ENCODE data around the gene HNRNPF.

HNRNPF gene

DNA sequence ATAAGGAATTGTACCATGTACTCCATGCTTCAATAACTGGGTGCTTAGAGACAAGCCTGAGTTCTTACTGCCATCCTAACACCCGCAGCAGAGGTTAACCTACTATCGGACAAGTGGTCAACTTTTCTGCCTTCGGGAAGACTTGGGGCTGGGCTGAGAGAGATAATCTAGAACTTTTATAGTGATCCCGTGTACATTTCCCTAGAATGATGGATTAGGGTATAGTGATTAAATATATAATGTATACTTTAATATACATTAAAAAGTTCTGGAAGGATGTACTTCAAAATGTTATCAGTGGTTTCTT, 12.2 kb upstream of the HNRNPF start:
- no peak for DNase-seq

DNA sequence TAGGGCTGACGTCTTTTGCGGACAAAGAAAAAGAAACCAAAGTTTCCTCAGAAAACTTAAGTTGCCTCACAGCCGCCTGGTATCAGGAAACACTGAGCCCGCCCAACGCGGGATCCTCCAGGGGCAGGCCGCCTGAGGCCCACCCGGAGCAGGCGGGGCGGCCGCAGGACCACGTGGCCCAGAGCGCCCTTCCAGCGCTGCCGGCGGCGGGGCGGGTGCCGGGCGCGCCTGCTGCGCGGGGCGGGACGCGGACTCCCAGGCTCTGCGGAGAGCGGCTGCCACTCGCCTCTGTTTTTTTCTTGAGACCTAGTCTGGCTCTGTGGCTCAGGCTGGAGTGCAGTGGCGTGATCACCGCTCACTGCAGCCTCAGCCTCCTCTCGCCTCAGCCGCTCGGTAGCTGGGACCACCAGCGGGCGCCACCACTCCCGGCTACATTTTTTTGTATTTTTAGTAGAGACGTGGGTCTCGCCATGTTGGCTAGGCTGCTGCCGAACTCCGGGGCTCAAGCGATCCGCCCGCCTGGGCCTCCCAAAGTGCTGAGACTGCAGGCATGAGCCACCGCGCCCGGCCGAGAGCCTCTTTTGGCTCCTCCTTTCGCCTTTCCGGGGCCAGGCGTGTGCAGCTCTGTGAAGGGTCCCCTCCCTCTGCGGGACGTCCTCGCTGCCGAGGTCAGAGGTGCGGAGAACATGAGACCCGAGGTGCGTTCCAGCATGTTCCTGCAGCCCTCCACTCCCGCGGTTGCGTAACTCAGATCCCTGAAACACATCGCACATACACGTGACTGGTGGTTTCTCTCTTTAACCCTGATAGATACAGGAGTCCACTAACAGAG, 11.6 kb upstream of the HNRNPF start:
- DNase-seq, result peak; percentile 94

GRCh38 chr10:43419997-43420368, 11.0 kb upstream of the HNRNPF start:
- DNase-seq, result no peak

DNA sequence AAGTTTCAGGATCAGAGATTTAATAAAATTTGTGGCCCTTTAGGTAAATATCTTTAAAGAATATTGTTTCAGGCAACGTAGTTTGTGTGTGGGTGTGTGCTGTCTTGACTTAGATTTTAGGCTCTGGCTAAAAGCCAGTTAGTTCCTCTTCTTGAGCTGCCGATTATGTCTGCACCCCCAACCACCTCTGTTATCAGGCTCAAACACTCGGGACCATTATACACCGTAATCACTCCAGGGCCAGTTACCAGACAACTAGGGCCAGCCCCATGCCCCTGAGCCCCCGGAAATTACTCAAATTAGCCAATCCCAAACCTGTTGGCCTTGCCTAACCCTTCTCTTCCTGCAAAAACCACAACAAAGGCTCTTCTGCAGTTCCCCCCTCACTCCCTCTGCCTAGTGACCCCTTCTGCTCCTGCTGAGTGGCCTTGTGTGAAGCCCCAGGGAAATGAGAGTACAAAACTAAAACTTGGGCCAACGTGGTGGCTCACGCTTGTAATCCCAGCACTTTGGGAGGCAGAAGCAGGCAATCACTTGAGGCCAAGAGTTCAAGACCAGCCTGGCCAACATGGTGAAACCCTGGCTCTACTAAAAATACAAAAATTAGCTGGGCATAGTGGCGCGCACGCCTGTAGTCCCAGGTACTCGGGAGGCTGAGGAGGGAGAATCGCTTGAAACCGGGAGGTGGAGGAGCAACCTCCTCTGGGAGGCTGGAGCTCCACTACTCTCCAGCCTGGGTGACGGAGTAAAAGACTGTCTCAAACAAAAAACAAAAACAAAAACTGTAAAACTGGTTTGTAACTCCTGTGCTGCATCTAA, 9.2 kb upstream of the HNRNPF start:
- DNase-seq, result peak; percentile 67

DNA sequence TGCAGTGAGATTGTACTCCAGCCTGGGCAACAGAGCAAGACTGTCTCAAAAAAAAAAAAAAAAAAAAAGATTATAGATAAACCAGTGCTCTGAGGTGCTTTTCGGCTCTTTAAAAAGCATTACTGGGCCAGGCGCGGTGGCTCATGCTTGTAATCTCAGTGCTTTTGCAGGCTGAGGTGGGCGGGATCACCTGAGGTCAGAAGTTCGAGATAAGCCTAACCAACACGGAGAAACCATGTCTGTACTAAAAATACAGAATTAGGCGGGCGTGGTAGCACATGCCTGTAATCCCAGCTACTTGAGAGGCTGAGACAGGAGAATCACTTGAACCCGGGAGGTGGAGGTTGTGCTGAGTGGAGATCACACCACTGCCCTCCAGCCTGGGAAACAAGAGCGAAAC, 6.6 kb upstream of the HNRNPF start:
- DNase-seq, result no peak

- DNase-seq, result no peak
These were observed 2.5 kb upstream of the HNRNPF start for GRCh38 chr10:43411536-43411935.

GRCh38 chr10:43410345-43410744, 1.4 kb upstream of the HNRNPF start:
- no peak for DNase-seq

DNA sequence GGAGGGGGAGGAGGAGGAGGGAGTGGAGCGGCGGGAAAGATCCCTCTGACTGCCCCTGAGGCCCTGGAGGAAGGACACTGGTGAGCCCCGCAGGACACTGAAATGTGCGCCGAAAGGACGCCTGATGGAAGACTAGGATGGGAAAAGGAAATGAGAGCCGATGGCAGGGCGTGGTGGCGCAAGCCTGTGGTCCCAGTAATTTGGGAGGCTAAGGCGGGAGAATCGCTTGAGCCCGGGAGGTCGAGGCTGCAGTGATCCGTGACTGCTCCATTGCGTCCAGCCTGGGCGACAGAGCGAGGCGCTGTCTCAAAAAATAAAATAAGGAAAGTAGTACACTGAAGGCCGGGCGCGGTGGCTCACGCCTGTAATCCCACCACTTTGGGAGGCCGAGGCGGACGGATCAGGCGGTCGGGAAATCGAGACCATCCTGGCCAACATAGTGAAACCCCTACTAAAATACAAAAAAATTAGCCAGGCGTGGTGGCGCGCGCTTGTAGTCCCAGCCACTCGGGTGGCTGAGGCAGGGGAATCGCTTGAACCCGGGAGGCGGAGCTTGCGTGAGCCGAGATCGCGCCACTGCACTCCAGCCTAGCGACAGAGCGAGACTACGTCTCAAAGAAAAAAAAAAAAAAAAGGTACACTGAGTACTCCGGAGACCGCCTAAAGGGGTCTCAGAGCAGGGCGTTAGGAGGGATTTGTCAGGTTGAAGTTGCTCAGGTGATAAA, 561 bp upstream of the HNRNPF start:
- no peak for DNase-seq

DNA sequence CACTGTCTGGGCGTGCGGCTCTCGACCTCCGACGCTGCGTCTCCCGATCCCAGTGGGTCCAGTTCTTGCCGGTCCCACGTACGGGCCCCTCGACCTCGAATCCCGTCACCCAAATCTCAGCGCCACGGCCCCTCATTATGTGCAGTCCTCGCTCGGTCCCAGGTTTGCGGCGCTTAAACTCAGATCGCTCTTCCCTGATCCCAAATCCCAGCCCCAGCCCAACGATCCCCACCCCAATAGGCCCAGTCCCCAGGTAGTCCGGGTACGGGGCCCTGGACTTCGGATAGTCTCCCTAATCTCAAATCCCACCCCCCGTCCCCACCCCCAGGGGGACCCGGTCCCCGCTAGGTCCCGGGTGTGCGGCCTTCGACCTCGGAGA, 666 bp downstream of the HNRNPF start:
- no peak for DNase-seq

DNA sequence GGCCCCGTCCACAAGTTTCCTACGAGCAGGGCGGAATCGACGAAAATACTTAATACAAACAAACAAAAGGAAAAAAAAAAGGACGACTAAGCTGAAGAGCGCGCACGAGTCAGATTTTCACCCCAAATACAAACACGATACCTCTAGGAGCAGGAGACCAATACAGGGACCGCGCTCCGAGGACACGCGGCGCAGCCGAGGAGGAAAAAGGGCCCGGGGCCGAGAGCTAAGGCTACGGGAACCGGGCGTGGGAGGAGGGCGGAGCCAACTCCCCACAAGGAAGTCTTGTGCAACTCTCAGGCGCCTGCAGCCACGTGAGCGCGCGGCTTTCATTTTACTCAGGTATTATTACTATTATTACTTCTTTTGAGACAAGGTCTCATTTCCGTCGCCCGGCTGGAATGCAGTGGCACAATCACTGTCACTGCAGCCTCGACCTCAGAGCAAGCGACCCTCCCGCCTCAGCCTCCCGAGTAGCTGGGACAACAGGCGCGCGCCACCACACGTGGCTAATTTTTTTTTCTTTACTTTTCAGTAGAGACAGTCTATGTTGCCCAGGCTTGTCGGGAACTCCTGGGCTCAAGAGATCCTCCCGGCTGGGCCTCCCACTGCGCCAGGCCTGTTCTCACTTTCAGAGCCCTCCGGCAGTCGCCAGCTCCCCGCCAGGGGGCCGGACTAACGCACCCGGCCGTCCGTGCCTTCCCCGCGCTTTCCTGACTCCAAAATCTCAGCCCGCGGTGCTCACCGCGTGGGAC, 1.2 kb downstream of the HNRNPF start:
- DNase-seq, result peak; percentile 93

GRCh38 chr10:43407148-43407575, 1.8 kb downstream of the HNRNPF start:
- DNase-seq, result peak; percentile 76

DNA sequence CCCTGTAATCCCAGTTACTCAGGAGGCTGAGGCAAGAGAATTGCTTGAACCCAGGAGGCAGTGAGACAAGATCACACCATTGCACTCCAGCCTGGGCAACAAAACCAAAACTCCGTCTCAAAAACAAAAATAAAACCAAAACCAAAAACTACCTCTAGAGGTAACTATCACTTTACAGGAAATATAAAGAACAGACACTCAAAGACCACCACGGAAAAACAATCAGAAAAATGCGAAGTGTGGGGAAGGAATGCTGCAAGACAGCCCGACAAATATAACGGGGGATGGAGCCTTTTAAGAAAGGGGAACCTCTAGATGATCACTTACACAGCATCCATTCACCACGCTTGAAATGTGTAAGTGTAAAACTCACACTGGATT, 4.3 kb downstream of the HNRNPF start:
- no peak for DNase-seq

DNA sequence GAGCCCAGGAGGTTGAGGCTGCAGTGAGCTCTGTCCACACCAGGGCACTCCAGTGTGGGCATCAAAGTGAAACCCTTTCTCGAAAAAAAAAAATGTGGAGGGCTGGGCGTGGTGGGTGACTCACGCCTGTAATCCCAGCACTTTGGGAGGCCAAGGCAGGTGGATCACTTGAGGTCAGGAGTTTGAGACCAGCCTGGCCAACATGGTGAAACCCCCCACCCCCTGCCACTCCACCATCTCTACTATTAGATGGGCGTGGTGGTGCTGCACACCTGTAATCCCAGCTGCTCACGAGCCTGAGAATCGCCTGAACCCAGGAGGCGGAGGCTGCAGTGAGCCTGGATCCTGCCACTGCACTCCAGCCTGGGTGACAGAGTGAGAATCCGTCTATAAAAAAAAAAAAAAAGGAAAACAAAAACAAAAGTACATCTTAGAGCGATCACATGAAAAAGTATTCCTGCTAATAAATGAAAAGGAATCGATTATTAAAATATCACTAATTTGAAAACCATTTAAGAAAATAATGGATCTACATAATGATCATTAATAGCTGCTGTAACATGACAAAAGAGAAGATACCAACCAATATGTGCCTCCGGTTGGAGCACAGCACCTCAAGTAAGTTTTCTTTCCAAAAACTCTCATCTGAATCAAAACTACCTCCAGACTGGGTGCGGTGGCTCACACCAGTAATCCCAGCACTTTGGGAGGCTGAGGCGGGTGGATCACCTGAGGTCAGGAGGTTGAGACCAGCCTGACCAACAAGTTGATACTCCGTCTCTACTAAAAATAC, 4.9 kb downstream of the HNRNPF start:
- no peak for DNase-seq

GRCh38 chr10:43402880-43403452, 6.0 kb downstream of the HNRNPF start:
- DNase-seq, result no peak

- no peak for DNase-seq
These were observed 6.8 kb downstream of the HNRNPF start for GRCh38 chr10:43402176-43402575.

DNA sequence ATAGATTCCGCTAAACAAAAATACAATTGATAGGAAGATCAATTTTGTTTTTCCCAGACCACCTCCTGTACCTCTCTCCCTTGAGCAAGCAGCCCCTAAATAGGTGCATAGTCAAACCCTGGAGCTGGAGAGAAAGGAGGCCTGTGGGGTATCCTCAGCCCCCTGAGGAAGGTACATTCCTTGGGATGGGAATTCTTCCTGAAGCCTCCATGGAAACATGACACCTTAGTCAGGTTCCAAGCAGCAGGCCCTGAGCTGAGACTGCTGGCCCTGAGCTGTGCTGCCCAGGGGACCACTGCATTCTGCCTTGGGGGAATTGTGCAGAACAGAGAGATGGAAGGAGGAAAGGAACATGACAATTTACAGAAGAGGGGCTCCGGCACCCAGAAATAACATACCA, 7.4 kb downstream of the HNRNPF start:
- DNase-seq, result no peak

GRCh38 chr10:43399320-43400310, 9.4 kb downstream of the HNRNPF start:
- no peak for DNase-seq

GRCh38 chr10:43398939-43399319, 10.1 kb downstream of the HNRNPF start:
- no peak for DNase-seq

- DNase-seq, result peak; percentile 90
These were observed 11.9 kb downstream of the HNRNPF start for GRCh38 chr10:43396928-43397624.
